Stimulated activated naive CD8-positive, alpha-beta T cell treated with anti-CD3 and anti-CD28 coated beads, Interleukin-15, amount 100 ng/mL, for 72 hours (primary cell): ENCODE results near the gene KLHDC7B.
"Not testable (repeated sequence)": the region's sequence is repeated elsewhere in the genome, so short reads cannot be mapped to it uniquely, and the experiment has no call there.

ENCODE experiments used
- ATAC-seq: fragments of 150-1000 bp; cut with Tn5 transposase; 2 replicates; pipeline ENCODE4 v1.10.0; 2021; ENCODE audit warnings: mild to moderate bottlenecking, moderate library complexity
- DNase-seq, 2 donors: peaks; one replicate each; pipeline ENCODE4 v3.0.0; 2021 to 2022
- H3K27ac Mint-ChIP-seq, 2 donors: one replicate each; pipeline ENCODE4 v1.8.0; 2022; ENCODE audit warnings: mild to moderate bottlenecking in 2 of 2, mixed read lengths in 2 of 2, moderate library complexity in 2 of 2
- H3K27me3 Mint-ChIP-seq: one replicate; pipeline ENCODE4 v1.8.0; 2022; ENCODE audit warnings: mixed read lengths
- H3K4me1 Mint-ChIP-seq: one replicate; pipeline ENCODE4 v1.8.0; 2022; ENCODE audit warnings: mild to moderate bottlenecking, mixed read lengths
- H3K4me3 Mint-ChIP-seq, 2 donors: one replicate each; pipeline ENCODE4 v1.8.0; 2022; ENCODE audit warnings: mild to moderate bottlenecking in 2 of 2, mixed read lengths in 2 of 2, moderate library complexity in 1 of 2
- H3K9me3 Mint-ChIP-seq, 2 donors: one replicate each; pipeline ENCODE4 v1.8.0; 2022; ENCODE audit warnings: mixed read lengths in 2 of 2

KLHDC7B gene

GRCh38 chr22:50507991-50508884, 37.5 kb upstream of the KLHDC7B start, which contains the start of gene NCAPH2:
NCAPH2 (plus strand) TSS chr22:50508224; CDS start chr22:50508338, 114 bp downstream.
- DNase-seq (peak; percentile 98), ATAC-seq (peak; percentile 72)
- Mint-ChIP-seq H3K4me1 (peaks cover 51% of the 10 kb centered on the region), H3K9me3 (no peaks in the 10 kb centered on the region), H3K27me3 (no peaks in the 10 kb centered on the region), H3K27ac (peak within 1 kb of the TSS; percentile 98), H3K4me3 (peak within 1 kb of the TSS; percentile 99 to 100)

- ATAC-seq (no peak), DNase-seq (no peak)
- Mint-ChIP-seq H3K9me3 (no peaks in the 10 kb centered on the region), H3K4me1 (peaks cover 58% of the 10 kb centered on the region), H3K27me3 (no peaks in the 10 kb centered on the region), H3K4me3 (peak overlapping the region; percentile 97 to 100), H3K27ac (peak overlapping the region; percentile 95 to 98)
These were observed 36.8 kb upstream of the KLHDC7B start for GRCh38 chr22:50508897-50509296.

GRCh38 chr22:50513175-50513574, 32.5 kb upstream of the KLHDC7B start:
- Mint-ChIP-seq H3K4me1 (peaks cover 59% of the 10 kb centered on the region), H3K27ac (peak overlapping the region in 1 of 2 donors; percentile 83), H3K4me3 (no peak overlapping the region), H3K9me3 (no peaks in the 10 kb centered on the region), H3K27me3 (no peaks in the 10 kb centered on the region)
- ATAC-seq: no peak
- no peak for DNase-seq

GRCh38 chr22:50516068-50516467, 29.6 kb upstream of the KLHDC7B start:
- Mint-ChIP-seq H3K27me3 (no peaks in the 10 kb centered on the region), H3K4me1 (peaks cover 45% of the 10 kb centered on the region), H3K4me3 (no peak overlapping the region), H3K27ac (peak overlapping the region in 1 of 2 donors; percentile 4), H3K9me3 (no peaks in the 10 kb centered on the region)
- DNase-seq (no peak), ATAC-seq (no peak)

GRCh38 chr22:50516891-50517290, 28.8 kb upstream of the KLHDC7B start:
- Mint-ChIP-seq H3K27ac (peak overlapping the region in 1 of 2 donors; percentile 27), H3K27me3 (no peaks in the 10 kb centered on the region), H3K4me3 (no peak overlapping the region), H3K4me1 (peaks cover 41% of the 10 kb centered on the region), H3K9me3 (no peaks in the 10 kb centered on the region)
- ATAC-seq (no peak), DNase-seq (no peak)

GRCh38 chr22:50517495-50518260, 28.0 kb upstream of the KLHDC7B start:
- no peak for DNase-seq
- Mint-ChIP-seq H3K4me3 (no peak overlapping the region), H3K9me3 (no peaks in the 10 kb centered on the region), H3K27ac (peak overlapping the region in 1 of 2 donors; percentile 59), H3K27me3 (no peaks in the 10 kb centered on the region), H3K4me1 (peaks cover 37% of the 10 kb centered on the region)
- ATAC-seq: no peak

GRCh38 chr22:50518606-50519005, 27.1 kb upstream of the KLHDC7B start:
- DNase-seq (no peak), ATAC-seq (no peak)
- Mint-ChIP-seq H3K4me3 (no peak overlapping the region), H3K4me1 (peaks cover 37% of the 10 kb centered on the region), H3K27ac (peak overlapping the region in 1 of 2 donors; percentile 12), H3K9me3 (no peaks in the 10 kb centered on the region), H3K27me3 (no peaks in the 10 kb centered on the region)

- DNase-seq (no peak), ATAC-seq (no peak)
- Mint-ChIP-seq H3K4me1 (peaks cover 37% of the 10 kb centered on the region), H3K4me3 (no peak overlapping the region), H3K27me3 (no peaks in the 10 kb centered on the region), H3K9me3 (no peaks in the 10 kb centered on the region), H3K27ac (peak overlapping the region in 1 of 2 donors; percentile 37)
These were observed 26.5 kb upstream of the KLHDC7B start for GRCh38 chr22:50519151-50519550.

- DNase-seq, H3K4me3 Mint-ChIP-seq, H3K27ac Mint-ChIP-seq, H3K27me3 Mint-ChIP-seq, ATAC-seq, H3K9me3 Mint-ChIP-seq: not testable (repeated sequence)
- H3K4me1 Mint-ChIP-seq: peaks cover 37% of the 10 kb centered on the region
These were observed 25.5 kb upstream of the KLHDC7B start for GRCh38 chr22:50520184-50520583.

GRCh38 chr22:50520826-50521453, 24.8 kb upstream of the KLHDC7B start:
- no peak overlapping the region for H3K4me3 Mint-ChIP-seq
- no peak for ATAC-seq
- no peak for DNase-seq
- H3K27me3 Mint-ChIP-seq: no peaks in the 10 kb centered on the region
- peaks cover 33% of the 10 kb centered on the region for H3K4me1 Mint-ChIP-seq
- H3K9me3 Mint-ChIP-seq: no peaks in the 10 kb centered on the region
- H3K27ac Mint-ChIP-seq: no peak overlapping the region

- DNase-seq: no peak
- Mint-ChIP-seq H3K4me1 (peaks cover 32% of the 10 kb centered on the region), H3K27me3 (no peaks in the 10 kb centered on the region), H3K27ac (no peak overlapping the region), H3K4me3 (no peak overlapping the region), H3K9me3 (no peaks in the 10 kb centered on the region)
- no peak for ATAC-seq
These were observed 24.0 kb upstream of the KLHDC7B start for GRCh38 chr22:50521710-50522109.

GRCh38 chr22:50522208-50522805, 23.4 kb upstream of the KLHDC7B start:
- Mint-ChIP-seq H3K27me3 (no peaks in the 10 kb centered on the region), H3K4me3 (peak overlapping the region in 1 of 2 donors; percentile 17), H3K27ac (peak overlapping the region in 1 of 2 donors; percentile 95), H3K4me1 (peaks cover 38% of the 10 kb centered on the region), H3K9me3 (no peaks in the 10 kb centered on the region)
- no peak for DNase-seq
- ATAC-seq: no peak

- ATAC-seq (no peak), DNase-seq (peak in 1 of 2 donors; percentile 21)
- H3K4me1 Mint-ChIP-seq: peaks cover 44% of the 10 kb centered on the region
- peak overlapping the region in 1 of 2 donors; percentile 89 for H3K27ac Mint-ChIP-seq
- H3K27me3 Mint-ChIP-seq: no peaks in the 10 kb centered on the region
- H3K4me3 Mint-ChIP-seq: peak overlapping the region; percentile 24 to 26
- no peaks in the 10 kb centered on the region for H3K9me3 Mint-ChIP-seq
These were observed 22.8 kb upstream of the KLHDC7B start for GRCh38 chr22:50522806-50523438.

- peak overlapping the region in 1 of 2 donors; percentile 95 for H3K4me3 Mint-ChIP-seq
- no peaks in the 10 kb centered on the region for H3K9me3 Mint-ChIP-seq
- DNase-seq (no peak), ATAC-seq (no peak)
- no peak overlapping the region for H3K27ac Mint-ChIP-seq
- H3K4me1 Mint-ChIP-seq: peaks cover 49% of the 10 kb centered on the region
- no peaks in the 10 kb centered on the region for H3K27me3 Mint-ChIP-seq
These were observed 22.3 kb upstream of the KLHDC7B start for GRCh38 chr22:50523458-50523805.
